DMS53 (cell line): ENCODE measurements around the gene F2RL2.

Experiments
- DNase-seq: peaks from one replicate; lab custom pipeline; 2025; lab: John Stamatoyannopoulos, UW

F2RL2 gene

GRCh38 chr5:76622973-76623596 is at the start of gene F2RL2:
Gene F2RL2 (minus strand): TSS chr5:76623403. CDS start chr5:76623230, 173 bp downstream.
- peak; percentile 68 for DNase-seq

GRCh38 chr5:76672242-76672641 is 49.0 kb upstream of the F2RL2 start:
- DNase-seq, result no peak

GRCh38 chr5:76670508-76670907 is 47.3 kb upstream of the F2RL2 start:
- DNase-seq, result no peak

DNA sequence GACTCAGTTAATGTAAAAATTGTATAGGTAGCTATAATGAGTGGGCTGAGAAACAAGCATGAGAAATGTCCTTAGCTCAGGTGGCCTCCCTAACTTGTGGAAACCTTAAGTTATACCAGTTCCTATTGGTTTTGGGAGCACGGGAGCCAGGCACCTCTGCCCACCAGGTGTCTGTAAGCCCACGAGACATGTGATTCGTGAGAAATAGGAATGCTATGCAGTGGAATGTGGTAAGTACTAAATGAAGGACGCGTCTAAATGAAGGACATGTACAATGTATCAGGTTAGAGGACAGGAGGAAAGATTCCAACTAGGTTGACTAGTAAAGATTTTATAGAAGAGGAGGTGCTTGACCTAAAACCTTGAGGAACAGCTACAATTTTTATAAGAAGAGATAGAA is 46.0 kb upstream of the F2RL2 start:
- no peak for DNase-seq

DNA sequence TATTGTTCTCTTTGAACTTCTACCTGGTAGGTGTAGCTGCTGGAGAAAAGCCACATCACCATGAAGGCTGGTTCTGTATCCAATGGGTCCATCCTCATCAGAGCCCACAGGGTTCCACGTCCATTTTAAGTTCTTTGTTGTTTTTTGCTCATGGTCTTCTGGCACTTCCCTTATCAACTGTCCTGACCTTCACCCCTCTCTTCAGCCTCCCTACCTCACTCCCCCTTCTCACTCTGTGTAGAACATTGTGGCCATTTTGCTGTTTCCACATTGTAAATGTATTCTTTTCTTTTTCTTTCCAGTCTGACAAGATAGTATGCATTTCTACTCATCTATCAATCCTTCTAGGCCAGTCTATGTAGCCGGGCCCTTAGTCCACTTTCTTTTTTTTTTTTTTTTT is 44.3 kb upstream of the F2RL2 start:
- DNase-seq, result no peak

- DNase-seq, result no peak
These were observed 40.9 kb upstream of the F2RL2 start for GRCh38 chr5:76664079-76664478.

GRCh38 chr5:76663573-76663972 is 40.4 kb upstream of the F2RL2 start:
- DNase-seq, result no peak

GRCh38 chr5:76662521-76662920 is 39.3 kb upstream of the F2RL2 start:
- DNase-seq, result no peak

- DNase-seq, result no peak
These were observed 37.2 kb upstream of the F2RL2 start for GRCh38 chr5:76660360-76660759.

DNA sequence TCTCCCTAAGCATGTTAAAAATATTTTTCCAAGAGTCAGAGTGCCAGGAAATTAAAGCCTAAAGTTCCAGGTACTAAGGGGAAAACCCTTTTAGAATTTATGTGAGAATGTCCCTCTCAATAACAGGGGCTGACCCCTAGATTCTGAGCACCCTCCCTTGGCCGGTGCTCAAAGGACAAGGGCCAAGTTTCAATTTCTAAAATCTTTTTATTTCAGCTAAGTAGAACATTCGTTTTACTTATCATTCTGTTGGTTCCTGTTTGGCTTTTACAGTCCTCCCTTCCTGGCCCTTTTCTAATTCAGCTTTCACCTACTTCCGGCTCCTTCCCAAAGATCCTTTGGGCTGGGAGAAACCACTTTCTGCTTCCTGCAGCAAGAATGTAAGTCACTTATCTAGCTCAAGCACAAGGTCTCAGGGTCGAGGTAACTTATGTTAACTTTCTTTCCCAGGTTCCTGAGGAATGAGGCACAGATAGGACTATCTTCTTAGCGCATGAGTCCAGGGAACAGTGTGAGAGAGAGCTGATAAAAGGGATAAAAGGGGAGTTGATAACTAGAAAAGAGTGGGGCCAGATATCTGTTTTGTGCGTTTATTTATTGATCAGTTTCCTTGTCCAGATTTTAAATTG is 34.6 kb upstream of the F2RL2 start:
- DNase-seq, result no peak

DNA sequence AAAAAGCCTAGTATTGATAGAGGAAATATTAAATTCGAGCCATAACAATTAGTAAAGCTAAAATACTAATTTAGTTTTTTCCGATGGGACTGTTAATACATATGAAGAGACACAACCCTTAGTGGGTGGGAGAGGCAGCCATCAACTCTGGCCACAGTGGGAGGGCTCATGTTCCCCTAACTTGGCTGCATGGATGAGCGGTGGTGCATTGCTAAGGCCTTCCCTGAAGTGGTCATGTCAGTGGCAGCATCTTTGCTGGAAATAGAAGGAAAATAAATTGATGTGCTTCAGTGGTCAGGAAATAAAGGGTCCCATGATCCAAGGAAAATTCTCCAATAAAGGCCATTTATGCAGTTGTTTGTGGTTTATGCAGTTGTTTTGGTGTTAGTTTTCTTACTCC is 33.9 kb upstream of the F2RL2 start:
- DNase-seq, result no peak

- DNase-seq, result no peak
These were observed 29.7 kb upstream of the F2RL2 start for GRCh38 chr5:76652809-76653414.

GRCh38 chr5:76649140-76649539 is 25.9 kb upstream of the F2RL2 start:
- no peak for DNase-seq

DNA sequence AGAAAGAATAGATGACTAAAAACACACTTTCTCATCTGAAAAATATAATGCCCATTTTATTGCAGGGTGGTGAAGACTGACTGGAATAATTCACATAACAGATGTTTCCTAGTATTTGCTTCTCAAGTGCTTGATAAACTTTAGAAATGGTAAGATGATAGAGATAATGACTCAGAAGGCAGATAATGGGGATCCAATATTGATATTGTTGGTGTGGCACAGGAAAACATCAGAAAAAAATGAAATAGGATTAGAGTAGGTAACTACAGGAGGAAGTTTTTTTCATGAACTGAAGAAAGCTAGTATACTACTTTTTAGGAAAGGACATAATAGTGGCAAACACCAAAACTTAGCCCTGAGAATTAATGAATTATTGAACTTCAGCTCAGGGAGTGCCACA is 20.2 kb upstream of the F2RL2 start:
- DNase-seq, result no peak

DNA sequence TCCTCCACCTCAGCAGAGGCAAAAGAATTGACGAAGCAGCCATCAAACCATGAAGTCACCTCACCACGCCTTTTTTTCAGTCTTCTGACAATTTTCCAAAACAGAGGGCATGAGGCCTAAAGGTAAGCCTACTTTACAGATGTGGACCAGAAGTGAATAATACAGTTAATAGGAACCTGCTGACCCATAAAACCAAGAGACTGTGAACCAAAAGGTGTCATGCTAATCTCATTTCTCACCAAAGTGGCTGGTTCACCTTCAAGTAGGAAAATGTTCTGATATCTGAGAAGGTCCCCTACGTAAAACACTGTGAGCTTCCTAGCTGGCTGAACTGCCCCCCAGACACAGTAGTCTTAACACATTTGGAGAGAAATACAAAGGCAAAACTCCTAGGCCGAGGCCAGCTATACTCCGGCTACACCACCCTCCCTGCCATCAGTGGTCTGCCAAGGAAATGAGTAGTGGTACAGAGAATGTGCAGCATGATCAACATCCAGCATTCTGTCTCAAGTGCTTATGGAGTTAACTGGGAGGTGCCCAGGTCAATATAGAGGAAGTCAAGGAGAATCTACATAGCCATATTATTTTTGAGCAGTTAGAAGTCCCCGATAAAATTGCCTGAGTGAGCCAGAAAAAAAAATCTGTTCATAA is 19.3 kb upstream of the F2RL2 start:
- no peak for DNase-seq

DNA sequence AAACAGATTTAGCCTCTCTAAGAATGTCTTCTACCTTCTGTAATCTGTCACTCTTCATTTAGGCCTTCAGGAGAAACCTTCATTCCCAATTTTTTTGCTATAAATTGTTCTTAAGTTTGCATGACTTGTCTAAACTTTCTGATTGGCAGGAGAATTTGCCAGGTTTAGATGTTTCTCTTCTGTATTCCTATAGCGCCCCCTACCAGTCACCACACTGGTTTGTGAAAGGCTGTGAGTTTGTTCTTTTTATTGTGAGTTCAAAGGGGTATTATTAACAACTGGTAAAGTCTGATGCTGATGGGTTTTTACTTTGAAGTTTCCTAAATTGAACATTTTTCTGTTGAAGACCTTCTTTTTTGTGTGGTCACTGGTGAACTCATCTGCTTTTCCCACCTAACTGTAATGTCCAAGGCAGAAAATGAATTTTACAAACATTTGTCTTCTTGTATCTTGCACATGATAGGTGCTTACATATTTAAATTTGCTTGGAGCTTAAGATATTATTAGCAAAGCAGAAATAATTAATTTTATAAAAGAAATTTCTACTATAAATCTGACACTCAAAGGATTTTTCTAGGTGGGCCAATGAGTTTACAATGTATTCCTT is 18.4 kb upstream of the F2RL2 start:
- DNase-seq, result peak; percentile 83

DNA sequence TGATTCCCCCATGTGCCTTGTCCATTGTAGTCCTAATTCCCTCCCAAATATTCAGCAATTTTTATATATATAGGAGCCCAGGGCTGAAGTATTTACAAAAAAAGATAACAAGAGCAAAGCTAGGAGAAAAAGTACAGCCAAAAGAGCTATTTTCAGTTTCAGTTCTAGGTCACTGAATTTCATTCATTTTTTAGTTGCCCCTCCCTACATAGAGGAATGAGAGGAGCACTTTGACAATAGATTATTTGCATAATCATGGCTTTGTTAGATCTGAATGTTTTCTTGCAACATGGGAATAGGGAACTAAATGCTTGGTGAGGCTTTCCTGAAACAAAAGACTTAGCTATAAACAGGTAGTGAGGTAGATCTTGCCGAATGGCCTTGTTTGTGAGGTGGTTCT is 15.3 kb upstream of the F2RL2 start:
- no peak for DNase-seq

GRCh38 chr5:76637490-76637889 is 14.3 kb upstream of the F2RL2 start:
- DNase-seq, result no peak

GRCh38 chr5:76634661-76635060 is 11.5 kb upstream of the F2RL2 start:
- DNase-seq, result no peak

DNA sequence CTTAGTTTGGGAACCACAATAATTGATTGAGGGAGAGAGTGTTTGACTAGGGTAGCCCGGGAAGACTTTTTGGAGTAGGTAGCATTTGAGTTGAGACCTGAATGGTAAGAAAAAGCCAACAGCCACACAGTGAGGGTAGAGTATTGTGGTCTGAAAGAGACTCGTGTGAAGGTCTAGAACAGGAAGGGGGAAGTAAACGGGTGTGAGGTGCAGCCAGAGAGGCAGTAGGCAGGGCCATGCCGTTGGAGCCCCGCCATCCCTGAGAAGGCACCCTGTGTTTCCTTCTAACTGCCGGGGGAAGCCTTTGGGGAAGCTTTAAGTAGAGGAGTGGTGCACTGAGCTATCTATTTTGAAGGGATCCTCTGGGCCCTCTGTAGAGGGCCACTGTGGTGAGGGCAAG is 3.5 kb upstream of the F2RL2 start:
- DNase-seq, result no peak

DNA sequence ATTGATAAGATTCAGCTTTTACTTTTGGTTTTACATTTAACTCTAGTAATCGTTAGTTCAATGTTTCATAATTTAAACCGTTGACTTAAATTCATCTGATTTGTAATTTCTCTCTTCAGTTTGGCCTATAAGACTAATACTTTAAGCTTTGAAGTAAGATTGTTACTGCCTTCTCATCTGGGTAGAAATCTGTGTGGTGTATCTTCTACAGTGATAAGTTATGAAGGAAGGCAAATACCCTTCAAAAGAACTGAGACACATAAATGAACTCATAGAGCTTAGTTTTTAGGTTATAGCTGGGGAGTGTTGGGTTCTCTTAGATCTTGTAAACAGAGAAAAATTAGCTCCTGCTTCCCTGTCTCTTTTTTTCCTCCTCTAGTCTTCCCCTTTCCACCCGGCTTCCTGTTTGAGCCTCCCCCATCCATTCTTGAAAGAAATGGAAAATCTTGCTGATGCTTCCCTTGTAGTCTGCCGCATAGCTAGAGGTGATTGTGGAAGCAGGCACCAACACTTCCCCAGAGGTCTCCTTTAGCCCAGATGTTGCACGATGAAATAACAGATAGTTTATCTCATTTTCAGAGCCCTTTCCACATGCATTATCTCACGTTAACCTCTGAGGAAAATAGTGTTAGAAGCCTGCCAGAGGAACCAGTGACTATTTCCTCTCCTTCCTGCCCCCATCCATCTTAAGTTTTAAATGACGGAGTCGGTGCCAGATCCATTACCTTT is 2.0 kb upstream of the F2RL2 start:
- DNase-seq, result no peak

DNA sequence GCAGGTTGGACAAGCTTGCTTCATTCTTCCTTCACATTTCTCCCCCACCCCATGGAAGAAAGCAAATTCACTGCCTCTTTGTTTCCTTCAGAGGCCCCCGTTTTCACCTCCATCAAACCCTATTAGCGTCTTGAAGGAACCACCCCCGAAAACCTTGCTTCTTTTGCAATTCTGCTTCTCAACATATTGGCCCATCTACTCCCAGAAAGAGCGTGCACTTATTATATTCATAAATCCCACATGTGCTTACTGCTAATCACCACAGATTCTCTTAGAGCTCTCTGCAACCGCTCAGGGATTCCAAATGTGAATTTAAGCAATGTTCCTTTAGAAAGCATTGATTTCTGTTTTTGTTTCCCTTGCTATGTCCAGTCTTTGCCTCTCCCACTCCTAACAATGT is 1.1 kb downstream of the F2RL2 start:
- no peak for DNase-seq
